ENCODE data around the gene BCOR. TPM values are rescaled to one million over a fixed set of nuclear protein-coding genes. Genes with fewer than 3 reads are reported as not detected.

Gene BCOR
- polyA plus RNA-seq, 1 of the 3 experiments (the other 2 are of a cell fraction), result 8.8 TPM

GRCh38 chrX:40105835-40106675 lies 8.3 kb upstream of the BCOR start:
- Histone ChIP-seq H3K4me3 (ENCODE audit: low read depth in 2 of 2, low read length in 1 of 2) (peak overlapping the region; percentile 54 to 61), H4K20me1 (ENCODE audit: insufficient read depth) (no peaks in the 10 kb centered on the region), H3K9ac (peak overlapping the region; percentile 63), H3K4me2 (peak overlapping the region; percentile 81), H3K9me3 (no peaks in the 10 kb centered on the region), H3K27ac (ENCODE audit: low read depth in 2 of 2, low read length in 1 of 2) (peak overlapping the region; percentile 52 to 93), H3K4me1 (ENCODE audit: control insufficient read depth in 1 of 2, insufficient read depth in 2 of 2, low read depth in 1 of 2, low read length in 1 of 2) (peaks cover 0 to 36% of the 10 kb centered on the region in 2 experiments; a peak in 3 of 4 replicates), H3K9me2 (no peaks in the 10 kb centered on the region), H3K79me2 (ENCODE audit: insufficient read depth) (no peaks in the 10 kb centered on the region), H3K27me3 (ENCODE audit: insufficient read depth) (peaks cover 31% of the 10 kb centered on the region; the same call in 1 of the 2 replicates), H3K36me3 (replicated peaks in 1 of 2; ENCODE audit: control insufficient read depth in 1 of 2, insufficient read depth in 2 of 2, low read length in 1 of 2) (no peaks in the 10 kb centered on the region), H3F3A (replicated peaks; ENCODE audit: insufficient read depth) (peaks cover 17% of the 10 kb centered on the region), H2AFZ (ENCODE audit: low read depth) (no peak overlapping the region; the same call in 1 of the 2 replicates)
- CTCF ChIA-PET, result interaction anchor here (1.6 kb wide), 1 partner anchor 39 kb away, joined by 4 read pairs; no protein-coding TSS in a partner anchor
- WGBS (ENCODE audit: low lambda C conversion rate), result 15% methylated on average over 32 of the region's 85 CpGs
- POLR2A ChIA-PET, result interaction anchor here (0.6 to 2.4 kb wide), 5 partner anchors 8 to 264 kb away, joined by 3 to 8 read pairs (median 3); partner anchors contain the start of gene BCOR
- peak; percentile 76 for DNase-seq
- TF ChIP-seq, protein P1, sequence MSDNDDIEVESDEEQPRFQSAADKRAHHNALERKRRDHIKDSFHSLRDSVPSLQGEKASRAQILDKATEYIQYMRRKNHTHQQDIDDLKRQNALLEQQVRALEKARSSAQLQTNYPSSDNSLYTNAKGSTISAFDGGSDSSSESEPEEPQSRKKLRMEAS (IDR thresholded peaks at IDR 0.05; ENCODE audit: low read depth), result peak; percentile 29; the same call in 1 of the 2 replicates
- TF ChIP-seq TAF1 (IDR thresholded peaks at IDR 0.05; ENCODE audit: borderline replicate concordance, low read depth, low read length) (no peak), FOSL2 (IDR thresholded peaks at IDR 0.05; ENCODE audit: borderline replicate concordance, low read depth) (no peak), EP300 (IDR thresholded peaks at IDR 0.05; ENCODE audit: borderline replicate concordance in 1 of 2, low read depth in 1 of 2, low read length in 1 of 2) (no peak), IRF3 (IDR thresholded peaks at IDR 0.05; ENCODE audit: low read depth, low read length) (no peak), SMC3 (IDR thresholded peaks at IDR 0.05; ENCODE audit: low read depth, low read length) (no peak), FOXJ3 (CRISPR knock-in tag; IDR thresholded peaks at IDR 0.05) (no peak), RXRA (IDR thresholded peaks at IDR 0.05; ENCODE audit: borderline replicate concordance, low read depth) (no peak), JUND (IDR thresholded peaks at IDR 0.05) (no peak), NRF1 (IDR thresholded peaks at IDR 0.05; ENCODE audit: low read depth, low read length) (no peak), POLR2AphosphoS5 (IDR thresholded peaks at IDR 0.05; ENCODE audit: low read depth, low read length) (0 out of 2 replicates have a peak, but pooled peaks have one; percentile 21), MXI1 (IDR thresholded peaks at IDR 0.05; ENCODE audit: low read depth, low read length) (peak; percentile 20; the same call in 1 of the 2 replicates)
